Camera-type eye (tissue), 1 donor: ENCODE data around the gene TMEM11. TPM values are rescaled to one million over a fixed set of nuclear protein-coding genes. Genes with fewer than 3 reads are reported as not detected.

Experiments used
- total RNA-seq: library from RNA; depleted of rRNA; stranded (reverse); fragments of >200 nt; gene quantifications from one replicate; pipeline ENCODE4 v1.2.3, GENCODE V29; 2014

Gene TMEM11, protein sequence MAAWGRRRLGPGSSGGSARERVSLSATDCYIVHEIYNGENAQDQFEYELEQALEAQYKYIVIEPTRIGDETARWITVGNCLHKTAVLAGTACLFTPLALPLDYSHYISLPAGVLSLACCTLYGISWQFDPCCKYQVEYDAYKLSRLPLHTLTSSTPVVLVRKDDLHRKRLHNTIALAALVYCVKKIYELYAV
- total RNA-seq = 23.1 TPM

DNA sequence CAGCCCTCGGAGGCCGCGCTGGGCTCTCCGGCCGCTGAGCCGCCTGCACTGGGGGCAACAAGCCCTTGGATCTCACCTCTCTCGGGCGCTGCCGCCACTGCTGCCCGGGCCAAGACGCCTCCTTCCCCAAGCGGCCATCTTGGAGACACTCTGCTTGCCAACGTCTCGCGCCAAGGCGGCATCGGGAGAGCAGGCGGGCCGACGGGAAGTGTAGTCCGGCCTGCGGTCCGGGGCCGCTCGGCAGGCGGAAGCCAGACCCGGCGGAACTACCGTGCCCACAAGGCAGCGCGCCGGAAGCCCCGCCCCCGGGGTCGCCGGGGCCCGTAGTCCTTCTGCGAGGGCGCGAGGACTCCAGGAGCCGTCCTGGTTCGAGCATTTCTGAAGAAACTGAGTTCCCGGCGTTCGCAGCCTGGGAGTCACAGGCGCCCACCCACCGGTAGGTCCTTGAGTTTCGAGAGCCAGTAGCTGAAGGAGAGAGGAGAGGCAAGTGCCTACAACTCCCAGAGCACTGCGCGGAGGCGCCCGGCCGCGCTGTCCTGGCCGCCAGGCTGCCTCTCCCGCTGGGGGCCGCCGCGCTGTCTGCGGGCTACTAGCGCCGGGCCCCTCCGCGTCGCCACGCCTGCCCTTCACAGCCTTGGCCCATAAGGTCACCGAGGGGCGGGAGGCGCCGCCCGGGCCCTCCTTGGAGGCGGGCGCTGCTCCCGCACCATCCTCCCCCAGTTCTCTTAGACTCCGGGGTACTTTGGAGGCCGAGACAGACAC, at the start of gene TMEM11:
TMEM11 (minus strand) TSS at position 147 of the 762 bp plus-strand sequence; CDS start at position 138, 9 bp downstream.

DNA sequence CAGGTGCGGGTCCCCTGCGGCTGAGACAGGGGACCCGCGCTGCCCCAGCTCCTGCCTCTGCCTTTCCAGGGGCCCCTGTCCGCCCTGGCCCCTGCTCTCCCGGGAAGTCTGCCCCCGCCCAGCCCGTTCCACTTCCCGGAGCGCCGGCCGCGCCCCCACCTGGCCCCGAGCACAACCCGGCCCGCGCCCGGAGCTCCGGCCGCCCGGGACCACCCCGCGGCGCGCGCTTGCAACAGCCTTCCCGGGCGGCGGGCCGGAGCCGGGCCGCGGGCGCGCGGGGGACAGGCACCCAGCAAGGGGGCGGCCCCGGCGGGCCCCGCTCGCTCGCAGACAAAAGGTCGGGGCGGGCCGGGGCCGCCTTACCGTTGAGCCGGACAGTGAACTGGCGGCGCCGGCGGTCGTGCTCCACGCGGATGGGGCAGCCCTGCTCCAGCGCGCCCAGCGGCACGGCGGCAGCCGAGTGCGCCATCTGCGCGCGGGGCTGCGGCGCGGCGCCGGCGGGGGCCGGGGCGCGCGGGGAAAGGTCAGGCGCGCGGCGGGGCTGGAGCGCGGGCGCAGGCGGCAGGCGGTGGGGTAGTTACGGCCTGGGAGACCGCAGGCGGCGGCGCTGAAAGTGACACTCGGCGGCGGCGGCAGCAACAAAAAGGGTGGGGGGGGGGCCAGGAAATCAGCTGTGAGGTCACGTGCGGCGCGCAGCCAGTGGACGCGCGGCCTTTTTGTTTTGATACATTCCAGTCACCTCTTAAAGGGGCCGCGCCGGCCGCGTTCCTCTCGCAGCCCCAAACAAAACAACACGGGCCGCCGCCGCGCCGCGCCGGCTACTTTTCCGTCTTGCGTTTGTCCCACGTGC, 39.1 kb upstream of the TMEM11 start, which contains the start of gene NATD1:
NATD1 (minus strand) TSS at position 615 of the 850 bp plus-strand sequence; CDS start at position 469, 146 bp downstream.

Other genes with a start within 250 kb of the TMEM11 start
- gene USP22, start 171.2 kb downstream of the TMEM11 start, total RNA-seq = 380 TPM
- gene DHRS7B, start 87.2 kb downstream of the TMEM11 start, total RNA-seq = 20.0 TPM
- gene NATD1, start 39.2 kb upstream of the TMEM11 start, total RNA-seq = 9.5 TPM
- 15.3 TPM for gene MAP2K3, start 70.5 kb upstream of the TMEM11 start, total RNA-seq
- 9.8 TPM for gene KCNJ12, start 162.2 kb upstream of the TMEM11 start, total RNA-seq